Lower leg skin (tissue), 3 donors: Measurements from ENCODE around the gene GRAP2.

Source experiments
- POLR2A ChIP-seq, 2 donors: fragments of 450-650 bp; IDR thresholded peaks; one replicate each; pipeline ENCODE4 v1.6.1; 2016 to 2017; ENCODE audit warnings: antibody characterized with exemption in 2 of 2, mild to moderate bottlenecking in 1 of 2, moderate library complexity in 1 of 2
- TF ChIP-seq, protein P1 (sequence below), 3 donors: fragments of 450-650 bp; IDR thresholded peaks; one replicate each; pipeline ENCODE4 v1.5.1; 2016; ENCODE audit warnings: antibody characterized with exemption in 3 of 3, mild to moderate bottlenecking in 3 of 3, moderate library complexity in 2 of 3

DNA sequence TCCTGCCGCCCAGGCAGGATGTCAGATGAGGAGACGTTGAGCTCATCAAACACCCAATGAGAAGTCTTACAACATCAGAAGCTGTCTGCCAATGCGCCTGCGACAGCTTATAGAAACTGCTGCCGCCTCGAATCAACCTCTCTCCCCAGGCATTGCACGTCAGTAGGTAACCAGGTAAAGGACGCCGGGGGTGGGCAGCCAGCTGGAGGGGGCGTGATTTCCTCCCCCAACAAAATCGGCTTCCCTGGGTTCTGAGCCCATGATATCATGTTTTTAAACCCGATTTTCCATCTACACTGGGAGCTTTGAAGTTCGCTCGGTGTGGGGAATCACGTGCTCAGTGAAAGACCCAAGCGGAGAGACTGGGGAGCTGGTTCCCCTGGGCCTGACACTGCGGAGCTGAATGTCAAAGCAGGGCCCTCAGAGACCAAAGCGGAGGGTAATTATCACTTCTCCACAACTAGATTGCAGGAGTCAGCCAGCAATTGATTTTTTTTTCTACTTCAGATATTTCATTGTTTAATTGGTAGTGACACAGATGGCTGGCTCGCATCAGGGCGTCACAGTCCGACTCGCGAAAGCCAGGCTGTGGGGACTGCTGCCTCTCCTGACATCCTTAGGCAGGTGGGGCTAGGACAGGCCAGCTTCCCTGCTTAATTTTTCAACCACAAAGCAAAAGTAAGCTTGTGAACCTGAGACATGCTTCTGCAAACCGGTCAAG is 109.2 kb downstream of the GRAP2 start:
- TF ChIP-seq, protein P1, sequence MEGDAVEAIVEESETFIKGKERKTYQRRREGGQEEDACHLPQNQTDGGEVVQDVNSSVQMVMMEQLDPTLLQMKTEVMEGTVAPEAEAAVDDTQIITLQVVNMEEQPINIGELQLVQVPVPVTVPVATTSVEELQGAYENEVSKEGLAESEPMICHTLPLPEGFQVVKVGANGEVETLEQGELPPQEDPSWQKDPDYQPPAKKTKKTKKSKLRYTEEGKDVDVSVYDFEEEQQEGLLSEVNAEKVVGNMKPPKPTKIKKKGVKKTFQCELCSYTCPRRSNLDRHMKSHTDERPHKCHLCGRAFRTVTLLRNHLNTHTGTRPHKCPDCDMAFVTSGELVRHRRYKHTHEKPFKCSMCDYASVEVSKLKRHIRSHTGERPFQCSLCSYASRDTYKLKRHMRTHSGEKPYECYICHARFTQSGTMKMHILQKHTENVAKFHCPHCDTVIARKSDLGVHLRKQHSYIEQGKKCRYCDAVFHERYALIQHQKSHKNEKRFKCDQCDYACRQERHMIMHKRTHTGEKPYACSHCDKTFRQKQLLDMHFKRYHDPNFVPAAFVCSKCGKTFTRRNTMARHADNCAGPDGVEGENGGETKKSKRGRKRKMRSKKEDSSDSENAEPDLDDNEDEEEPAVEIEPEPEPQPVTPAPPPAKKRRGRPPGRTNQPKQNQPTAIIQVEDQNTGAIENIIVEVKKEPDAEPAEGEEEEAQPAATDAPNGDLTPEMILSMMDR (IDR thresholded peaks at IDR 0.05): no peak
- no peak for TF ChIP-seq POLR2A (IDR thresholded peaks at IDR 0.05)
